ENCODE data around the gene DUSP22.

- TF ChIP-seq CTCF (conservative IDR thresholded peaks at IDR 0.05) (no peak), ZFX (IDR thresholded peaks at IDR 0.05) (no peak)
Measured at GRCh38 chr6:322940-323729, 30.8 kb downstream of the DUSP22 start.
